DND-41 (cell line): ENCODE data around the gene KIF18B.

Experiments used
- ATAC-seq: fragments of 200-7000 bp; cut with Tn5 transposase; 3 replicates; pipeline ENCODE4 v1.9.1; 2021; ENCODE audit warnings: low read depth; ENCODE audit not compliant: insufficient read depth
- DNase-seq: peaks from one replicate; pipeline ENCODE4 v3.0.0-alpha.2; 2020
- H2AFZ ChIP-seq: 2 replicates; pipeline ENCODE4 v1.6.0; 2012; ENCODE audit warnings: low read depth, low read length
- H3K27ac ChIP-seq: 2 replicates; pipeline ENCODE4 v1.5.1; 2012; ENCODE audit warnings: low read length, inconsistent platforms
- H3K27me3 ChIP-seq: fragments of 200-600 bp; sonication (generic); 2 replicates; pipeline ENCODE4 v1.6.0; 2012; ENCODE audit warnings: low read length, mild to moderate bottlenecking, inconsistent platforms; ENCODE audit not compliant: insufficient read depth, poor library complexity
- H3K36me3 ChIP-seq: 2 replicates; pipeline ENCODE4 v1.5.1; 2012; ENCODE audit warnings: low read length, inconsistent platforms; ENCODE audit not compliant: insufficient read depth
- H3K4me1 ChIP-seq: 2 replicates; pipeline ENCODE4 v1.5.1; 2012; ENCODE audit warnings: mild to moderate bottlenecking, low read length; ENCODE audit not compliant: insufficient read depth
- H3K4me2 ChIP-seq: 2 replicates; pipeline ENCODE4 v1.6.0; 2012; ENCODE audit warnings: mild to moderate bottlenecking, moderate library complexity, low read length, inconsistent platforms; ENCODE audit not compliant: insufficient read depth
- H3K4me3 ChIP-seq, 2 experiments: fragments of 200-600 bp in 1 of 2; shearing (Covaris generic) in 1 of 2; 2 replicates each; pipeline ENCODE4 v1.5.1; 2012 to 2016; ENCODE audit warnings: inconsistent platforms in 2 of 2, low read length in 2 of 2, mild to moderate bottlenecking in 2 of 2, low read depth in 1 of 2, moderate library complexity in 1 of 2
- H3K79me2 ChIP-seq: 2 replicates; pipeline ENCODE4 v1.6.0; 2012; ENCODE audit warnings: low read length, inconsistent platforms; ENCODE audit not compliant: insufficient read depth
- H3K9ac ChIP-seq: 2 replicates; pipeline ENCODE4 v1.6.0; 2012; ENCODE audit warnings: low read depth, mild to moderate bottlenecking, inconsistent platforms, low read length, moderate library complexity
- H3K9me3 ChIP-seq: 2 replicates; pipeline ENCODE4 v1.5.1; 2012; ENCODE audit warnings: low read length, moderate library complexity, mild to moderate bottlenecking, inconsistent platforms; ENCODE audit not compliant: insufficient read depth, severe bottlenecking
- H4K20me1 ChIP-seq: 2 replicates; pipeline ENCODE4 v1.6.0; 2012; ENCODE audit warnings: low read length; ENCODE audit not compliant: insufficient read depth
- CTCF ChIP-seq: IDR thresholded peaks from 2 replicates; pipeline ENCODE4 v1.5.1; 2012; ENCODE audit warnings: borderline replicate concordance, low read length, moderate library complexity, mild to moderate bottlenecking; ENCODE audit not compliant: poor library complexity, severe bottlenecking; ENCODE audit errors: extremely low read depth
- EZH2 ChIP-seq: IDR thresholded peaks from 3 replicates; pipeline ENCODE4 v1.6.1; 2012; ENCODE audit warnings: borderline replicate concordance, low read depth, mild to moderate bottlenecking, moderate library complexity, low read length, inconsistent platforms; ENCODE audit not compliant: severe bottlenecking

KIF18B gene

GRCh38 chr17:44908761-44909326, 38.7 kb downstream of the KIF18B start:
- no peak for DNase-seq
- H2AFZ ChIP-seq, result no peak overlapping the region
- no peaks in the 10 kb centered on the region for H3K4me1 ChIP-seq
- H3K9ac ChIP-seq, result no peak overlapping the region
- H4K20me1 ChIP-seq, result no peaks in the 10 kb centered on the region; the same call in 1 of the 2 replicates
- no peak overlapping the region for H3K4me3 ChIP-seq
- H3K36me3 ChIP-seq, result no peaks in the 10 kb centered on the region
- TF ChIP-seq EZH2 (no peak), CTCF (no peak)
- H3K4me2 ChIP-seq, result no peak overlapping the region
- H3K27ac ChIP-seq, result no peak overlapping the region
- no peak for ATAC-seq
- H3K27me3 ChIP-seq, result no peaks in the 10 kb centered on the region
- H3K9me3 ChIP-seq, result no peaks in the 10 kb centered on the region
- no peaks in the 10 kb centered on the region for H3K79me2 ChIP-seq

- no peaks in the 10 kb centered on the region; the same call in 1 of the 2 replicates for H4K20me1 ChIP-seq
- H3K9me3 ChIP-seq, result no peaks in the 10 kb centered on the region
- H3K27ac ChIP-seq, result no peak overlapping the region
- no peaks in the 10 kb centered on the region for H3K36me3 ChIP-seq
- no peak overlapping the region for H2AFZ ChIP-seq
- H3K79me2 ChIP-seq, result no peaks in the 10 kb centered on the region
- H3K4me1 ChIP-seq, result no peaks in the 10 kb centered on the region
- H3K9ac ChIP-seq, result no peak overlapping the region
- no peak for TF ChIP-seq EZH2
- TF ChIP-seq CTCF, result no peak
- H3K27me3 ChIP-seq, result no peaks in the 10 kb centered on the region
- no peak for ATAC-seq
- H3K4me2 ChIP-seq, result no peak overlapping the region
- no peak for DNase-seq
- H3K4me3 ChIP-seq, result no peak overlapping the region
These were observed 39.7 kb downstream of the KIF18B start for GRCh38 chr17:44907729-44908470.

- Histone ChIP-seq H3K27me3 (no peaks in the 10 kb centered on the region), H4K20me1 (no peaks in the 10 kb centered on the region; the same call in 1 of the 2 replicates), H3K79me2 (no peaks in the 10 kb centered on the region), H3K36me3 (no peaks in the 10 kb centered on the region), H3K4me2 (no peak overlapping the region), H3K27ac (no peak overlapping the region), H3K4me1 (no peaks in the 10 kb centered on the region), H2AFZ (no peak overlapping the region), H3K9me3 (no peaks in the 10 kb centered on the region), H3K9ac (no peak overlapping the region), H3K4me3 (no peak overlapping the region)
- TF ChIP-seq EZH2 (no peak), CTCF (no peak)
- ATAC-seq (no peak), DNase-seq (no peak)
These were observed 40.5 kb downstream of the KIF18B start for GRCh38 chr17:44906763-44907728.
